Measurements from ENCODE around the gene LRP1-AS. TPM values are rescaled to one million over a fixed set of nuclear protein-coding genes. Genes with fewer than 3 reads are reported as not detected.
A peak's percentile ranks its signal among the peaks of the same experiment; 100 is the strongest.

Gene LRP1-AS
- total RNA-seq, 1 donor from 2014 or later, result not detected

DNA sequence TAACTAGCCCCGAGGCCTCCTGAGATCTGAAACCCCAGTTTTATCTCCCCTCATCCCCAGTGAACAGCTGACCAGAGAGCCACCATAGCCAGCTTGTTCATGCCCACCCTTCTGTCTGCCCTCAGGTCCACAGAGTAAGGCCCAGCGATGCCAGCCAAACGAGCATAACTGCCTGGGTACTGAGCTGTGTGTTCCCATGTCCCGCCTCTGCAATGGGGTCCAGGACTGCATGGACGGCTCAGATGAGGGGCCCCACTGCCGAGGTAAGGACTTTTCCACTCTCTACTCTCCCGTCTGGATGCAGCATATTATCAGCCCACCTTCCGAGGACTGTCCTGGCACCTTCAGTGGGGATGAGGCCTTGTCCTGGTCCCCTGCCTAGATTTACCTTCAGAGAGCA is 6.2 kb downstream of the LRP1-AS start:
- Histone ChIP-seq H3K27me3 (ENCODE audit: low read depth) (no peaks in the 10 kb centered on the region), H3K36me3 (peaks cover 69% of the 10 kb centered on the region), H3K9me3 (replicated peaks) (no peaks in the 10 kb centered on the region), H3K27ac (replicated peaks) (peak overlapping the region; percentile 99), H3K4me1 (peaks cover 96% of the 10 kb centered on the region), H3K4me3 (no peak overlapping the region)
- intact Hi-C loops (cut with micrococcal nuclease), result no loop called here
- no peak for DNase-seq
- TF ChIP-seq, protein P1, sequence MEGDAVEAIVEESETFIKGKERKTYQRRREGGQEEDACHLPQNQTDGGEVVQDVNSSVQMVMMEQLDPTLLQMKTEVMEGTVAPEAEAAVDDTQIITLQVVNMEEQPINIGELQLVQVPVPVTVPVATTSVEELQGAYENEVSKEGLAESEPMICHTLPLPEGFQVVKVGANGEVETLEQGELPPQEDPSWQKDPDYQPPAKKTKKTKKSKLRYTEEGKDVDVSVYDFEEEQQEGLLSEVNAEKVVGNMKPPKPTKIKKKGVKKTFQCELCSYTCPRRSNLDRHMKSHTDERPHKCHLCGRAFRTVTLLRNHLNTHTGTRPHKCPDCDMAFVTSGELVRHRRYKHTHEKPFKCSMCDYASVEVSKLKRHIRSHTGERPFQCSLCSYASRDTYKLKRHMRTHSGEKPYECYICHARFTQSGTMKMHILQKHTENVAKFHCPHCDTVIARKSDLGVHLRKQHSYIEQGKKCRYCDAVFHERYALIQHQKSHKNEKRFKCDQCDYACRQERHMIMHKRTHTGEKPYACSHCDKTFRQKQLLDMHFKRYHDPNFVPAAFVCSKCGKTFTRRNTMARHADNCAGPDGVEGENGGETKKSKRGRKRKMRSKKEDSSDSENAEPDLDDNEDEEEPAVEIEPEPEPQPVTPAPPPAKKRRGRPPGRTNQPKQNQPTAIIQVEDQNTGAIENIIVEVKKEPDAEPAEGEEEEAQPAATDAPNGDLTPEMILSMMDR (IDR thresholded peaks at IDR 0.05; ENCODE audit: borderline replicate concordance), result no peak

DNA sequence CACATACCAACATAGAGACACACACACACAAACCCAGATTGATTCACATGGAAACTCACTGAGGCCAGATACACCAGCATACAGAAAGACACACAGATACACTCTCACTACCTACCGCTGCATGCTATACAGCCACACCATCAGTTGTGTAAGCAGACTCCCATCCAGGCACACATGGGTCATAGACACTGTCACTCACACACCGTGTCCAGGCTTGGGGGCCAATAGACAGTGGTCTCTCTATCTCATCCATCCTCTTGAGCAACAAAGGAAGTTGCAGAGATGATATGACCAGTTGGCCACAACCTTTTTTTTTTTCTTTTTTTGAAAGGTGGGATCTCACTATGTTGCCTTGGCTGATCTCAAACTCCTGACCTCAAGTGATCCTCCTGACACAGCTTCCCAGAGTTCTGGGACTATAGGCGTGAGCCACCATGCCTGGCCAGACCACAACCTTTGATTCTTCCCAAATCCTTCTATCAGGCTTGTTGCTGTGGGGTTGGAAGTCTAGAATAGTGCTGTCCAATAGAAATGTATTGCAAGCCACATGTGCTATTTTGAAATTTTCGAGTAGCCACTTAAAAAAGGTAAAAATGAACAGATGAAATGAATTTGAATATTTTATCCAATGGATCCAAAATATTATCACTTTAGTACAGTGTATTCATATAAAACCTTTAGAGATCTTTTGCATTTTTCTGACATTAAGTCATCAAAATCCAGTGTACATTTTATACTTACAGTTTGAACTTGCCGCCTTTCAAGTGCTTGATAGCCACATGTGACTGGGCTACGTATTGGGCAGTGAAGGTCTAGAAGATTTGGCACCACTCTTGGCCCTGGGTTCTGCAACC is 7.4 kb downstream of the LRP1-AS start:
- DNase-seq, result no peak
- TF ChIP-seq, protein P1 (IDR thresholded peaks at IDR 0.05; ENCODE audit: borderline replicate concordance), result no peak
- Histone ChIP-seq H3K9me3 (replicated peaks) (no peaks in the 10 kb centered on the region), H3K4me3 (no peak overlapping the region), H3K4me1 (peaks cover 96% of the 10 kb centered on the region), H3K36me3 (peaks cover 57% of the 10 kb centered on the region), H3K27ac (replicated peaks) (peak overlapping the region; percentile 99), H3K27me3 (ENCODE audit: low read depth) (no peaks in the 10 kb centered on the region)
- intact Hi-C loops (cut with micrococcal nuclease), result no loop called here

DNA sequence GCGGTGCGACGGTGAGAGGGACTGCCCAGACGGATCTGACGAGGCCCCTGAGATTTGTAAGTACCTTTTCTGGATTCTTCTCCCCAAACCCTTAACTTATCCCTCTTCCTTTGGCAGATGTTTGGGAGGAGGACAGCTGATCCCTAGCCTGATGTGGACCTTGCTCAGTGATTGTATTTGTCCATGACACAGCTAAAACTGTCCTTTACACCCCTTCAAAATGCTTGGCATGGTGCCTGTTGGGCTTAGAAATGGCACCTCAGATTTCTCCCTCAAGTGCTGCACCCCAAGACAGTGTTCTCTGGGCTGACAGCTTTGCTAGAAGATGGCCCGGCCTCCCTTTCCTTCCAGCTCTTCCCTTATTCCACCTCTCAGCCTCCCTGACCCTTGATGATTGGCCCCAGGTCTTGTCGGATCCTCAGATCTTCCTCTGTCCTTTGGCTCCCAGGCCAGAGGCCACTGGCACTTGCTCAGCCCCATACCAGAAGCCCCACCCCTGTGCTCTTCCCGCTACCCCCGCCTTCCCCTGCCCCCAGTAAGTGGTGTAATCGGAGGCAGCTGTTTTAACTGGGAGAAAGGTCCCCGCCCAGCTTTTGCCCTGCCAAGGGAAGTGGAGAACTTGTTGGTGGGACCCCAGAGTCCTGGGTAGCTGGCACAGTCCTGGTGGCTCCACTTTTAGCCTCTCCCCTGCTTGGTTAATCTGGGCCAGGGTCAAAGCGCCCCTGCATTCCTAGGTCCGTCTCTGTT is 8.7 kb downstream of the LRP1-AS start:
- H3K36me3 ChIP-seq, result peaks cover 44% of the 10 kb centered on the region
- intact Hi-C loops (cut with micrococcal nuclease), result no loop called here
- peak overlapping the region; percentile 99 for H3K27ac ChIP-seq (replicated peaks)
- no peaks in the 10 kb centered on the region for H3K27me3 ChIP-seq (ENCODE audit: low read depth)
- H3K4me3 ChIP-seq, result no peak overlapping the region
- peak; percentile 88 for DNase-seq
- peaks cover 100% of the 10 kb centered on the region for H3K4me1 ChIP-seq
- H3K9me3 ChIP-seq (replicated peaks), result no peaks in the 10 kb centered on the region
- TF ChIP-seq, protein P1 (IDR thresholded peaks at IDR 0.05; ENCODE audit: borderline replicate concordance), result no peak

DNA sequence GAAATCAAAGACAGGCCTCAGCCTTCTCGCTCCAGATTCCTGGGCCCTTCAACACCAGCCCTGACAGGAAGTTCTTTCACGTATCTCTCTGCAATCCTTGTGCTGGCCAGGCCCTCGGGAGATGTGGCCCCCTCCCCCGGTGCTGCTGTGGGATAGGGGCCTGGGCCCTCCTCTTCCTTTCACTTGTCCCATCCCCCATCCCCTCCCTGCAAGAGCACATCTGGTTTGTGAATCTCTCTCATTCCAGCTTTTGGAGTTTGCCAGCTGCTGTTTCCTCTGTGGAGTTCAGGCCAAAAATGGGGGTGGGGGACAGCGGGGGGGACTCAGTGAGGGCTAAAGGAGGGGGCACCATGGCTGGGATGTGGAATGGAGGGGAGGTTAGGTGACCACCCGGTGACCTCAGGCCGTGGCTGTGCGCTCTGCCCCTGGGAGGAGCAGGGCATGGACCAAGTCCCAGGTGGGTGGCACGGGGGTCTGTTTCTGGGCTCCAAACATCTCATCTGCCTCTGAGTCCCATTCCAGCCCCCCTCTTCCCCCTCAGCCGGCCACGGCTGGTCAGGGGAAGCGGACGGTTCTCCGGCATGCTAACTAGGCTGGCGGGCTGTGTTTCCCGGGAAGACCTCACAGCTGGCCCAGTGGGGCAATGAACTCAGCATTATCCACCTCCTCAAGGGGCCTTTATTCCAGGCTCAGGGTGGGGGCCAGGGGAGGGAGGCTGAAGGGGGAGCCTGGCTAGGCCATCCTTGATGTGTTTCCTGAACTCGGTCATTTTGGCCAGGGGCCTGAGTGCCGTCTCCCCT is 11.7 kb downstream of the LRP1-AS start:
- peaks cover 100% of the 10 kb centered on the region for H3K4me1 ChIP-seq

More for the DNA sequence above, 11.7 kb downstream of the LRP1-AS start:
- Histone ChIP-seq H3K27me3 (ENCODE audit: low read depth) (no peaks in the 10 kb centered on the region), H3K27ac (replicated peaks) (peak overlapping the region; percentile 99), H3K36me3 (peaks cover 16% of the 10 kb centered on the region), H3K9me3 (replicated peaks) (no peaks in the 10 kb centered on the region), H3K4me3 (peak overlapping the region; percentile 91)
- DNase-seq, result peak; percentile 81
- intact Hi-C loops (cut with micrococcal nuclease), result no loop called here
- TF ChIP-seq, protein P1 (IDR thresholded peaks at IDR 0.05; ENCODE audit: borderline replicate concordance), result no peak
